NCI-H748 treated with DMSO at 0.1 percent for 48 hours (cell line): Measurements from ENCODE around the gene NCAPD2.
"Not testable (repeated sequence)": the region's sequence is repeated elsewhere in the genome, so short reads cannot be mapped to it uniquely, and the experiment has no call there.

Experiments used
- DNase-seq: peaks from one replicate; lab custom pipeline; 2025; lab: John Stamatoyannopoulos, UW

NCAPD2 gene

GRCh38 chr12:6550294-6551062 lies 56.6 kb downstream of the NCAPD2 start:
- no peak for DNase-seq

GRCh38 chr12:6551063-6551461 lies 57.2 kb downstream of the NCAPD2 start:
- DNase-seq = no peak

GRCh38 chr12:6551496-6552139 lies 57.7 kb downstream of the NCAPD2 start:
- DNase-seq = no peak

GRCh38 chr12:6552140-6552551 lies 58.2 kb downstream of the NCAPD2 start:
- DNase-seq = no peak

GRCh38 chr12:6553051-6553868 lies 59.4 kb downstream of the NCAPD2 start:
- DNase-seq = no peak

GRCh38 chr12:6554168-6555017 lies 60.5 kb downstream of the NCAPD2 start:
- no peak for DNase-seq

GRCh38 chr12:6555018-6555691 lies 61.3 kb downstream of the NCAPD2 start:
- DNase-seq = no peak

GRCh38 chr12:6556496-6556817 lies 62.6 kb downstream of the NCAPD2 start:
- DNase-seq = not testable (repeated sequence)

GRCh38 chr12:6556857-6557256 lies 63.0 kb downstream of the NCAPD2 start:
- DNase-seq = no peak

GRCh38 chr12:6558014-6558760 lies 64.3 kb downstream of the NCAPD2 start:
- not testable (repeated sequence) for DNase-seq

GRCh38 chr12:6559500-6559899 lies 65.6 kb downstream of the NCAPD2 start:
- DNase-seq = no peak

- DNase-seq = no peak
Observed at GRCh38 chr12:6560501-6561205, 66.8 kb downstream of the NCAPD2 start.

GRCh38 chr12:6562881-6563280 lies 69.0 kb downstream of the NCAPD2 start:
- DNase-seq = no peak

GRCh38 chr12:6563448-6564050 lies 69.6 kb downstream of the NCAPD2 start:
- peak; percentile 5 for DNase-seq

- DNase-seq = no peak
Observed at GRCh38 chr12:6567112-6567670, 73.3 kb downstream of the NCAPD2 start.

- DNase-seq = no peak
Observed at GRCh38 chr12:6569312-6569711, 75.4 kb downstream of the NCAPD2 start.

- DNase-seq = no peak
Observed at GRCh38 chr12:6569786-6570185, 75.9 kb downstream of the NCAPD2 start.

GRCh38 chr12:6570264-6570887 lies 76.5 kb downstream of the NCAPD2 start:
- no peak for DNase-seq

- no peak for DNase-seq
Observed at GRCh38 chr12:6573001-6573400, 79.1 kb downstream of the NCAPD2 start.
